NCI-H1417 (cell line): ENCODE measurements around the gene CDK5RAP2.
"Not testable (repeated sequence)": the region's sequence is repeated elsewhere in the genome, so short reads cannot be mapped to it uniquely, and the experiment has no call there.

ENCODE experiments used
- DNase-seq, 3 experiments: peaks; one replicate each; lab custom pipeline; 2025; lab: John Stamatoyannopoulos, UW

Gene CDK5RAP2

GRCh38 chr9:120592210-120592609 lies 12.2 kb upstream of the CDK5RAP2 start:
- no peak for DNase-seq

- peak in 2 of 3 experiments; percentile 7 to 28 for DNase-seq
Measured at GRCh38 chr9:120587328-120587727, 7.4 kb upstream of the CDK5RAP2 start.

- DNase-seq, result peak; percentile 13 to 65 (median 48)
Measured at GRCh38 chr9:120583958-120584369, 4.0 kb upstream of the CDK5RAP2 start.

- peak in 1 of 3 experiments; percentile 72 for DNase-seq
Measured at GRCh38 chr9:120579139-120580050, 572 bp downstream of the CDK5RAP2 start.

GRCh38 chr9:120574473-120574872 lies 5.5 kb downstream of the CDK5RAP2 start:
- DNase-seq, result no peak

- DNase-seq, result no peak
Measured at GRCh38 chr9:120572472-120572871, 7.5 kb downstream of the CDK5RAP2 start.

GRCh38 chr9:120571443-120572257 lies 8.3 kb downstream of the CDK5RAP2 start:
- DNase-seq, result no peak

- DNase-seq, result no peak
Measured at GRCh38 chr9:120570296-120570695, 9.7 kb downstream of the CDK5RAP2 start.

GRCh38 chr9:120569556-120569955 lies 10.4 kb downstream of the CDK5RAP2 start:
- no peak for DNase-seq

- no peak for DNase-seq
Measured at GRCh38 chr9:120568816-120569215, 11.2 kb downstream of the CDK5RAP2 start.

GRCh38 chr9:120567874-120568273 lies 12.1 kb downstream of the CDK5RAP2 start:
- DNase-seq, result no peak

- DNase-seq, result no peak
Measured at GRCh38 chr9:120567081-120567480, 12.9 kb downstream of the CDK5RAP2 start.

GRCh38 chr9:120564589-120564988 lies 15.4 kb downstream of the CDK5RAP2 start:
- no peak for DNase-seq

GRCh38 chr9:120562861-120563443 lies 17.0 kb downstream of the CDK5RAP2 start:
- no peak for DNase-seq

- no peak for DNase-seq
Measured at GRCh38 chr9:120561709-120562108, 18.3 kb downstream of the CDK5RAP2 start.

- no peak for DNase-seq
Measured at GRCh38 chr9:120559546-120559945, 20.4 kb downstream of the CDK5RAP2 start.

GRCh38 chr9:120558454-120558853 lies 21.5 kb downstream of the CDK5RAP2 start:
- DNase-seq, result no peak

- no peak for DNase-seq
Measured at GRCh38 chr9:120557205-120557604, 22.8 kb downstream of the CDK5RAP2 start.

GRCh38 chr9:120556775-120557174 lies 23.2 kb downstream of the CDK5RAP2 start:
- DNase-seq, result no peak

- no peak for DNase-seq
Measured at GRCh38 chr9:120555839-120556238, 24.1 kb downstream of the CDK5RAP2 start.

- DNase-seq, result not testable (repeated sequence)
Measured at GRCh38 chr9:120552210-120552704, 27.7 kb downstream of the CDK5RAP2 start.
